OCI-LY7 (cell line): ENCODE results near the gene FPR1. TPM values are rescaled to one million over a fixed set of nuclear protein-coding genes. Genes with fewer than 3 reads are reported as not detected.

Experiments
- BruUV-seq: library from RNA; stranded (reverse); fragments of 400-500 nt; replicated peaks from 2 replicates; lab custom pipeline; 2021; lab: Mats Ljungman, UMichigan
- CTCF ChIA-PET: fragments of 300-600 bp; sonication (Branson Sonifier 250); formaldehyde crosslinking; loops from one replicate; lab custom pipeline; 2022; ENCODE audit warnings: antibody characterized with exemption; ENCODE audit not compliant: unreplicated experiment; lab: Charles Lee
- POLR2A ChIA-PET: fragments of 300-600 bp; sonication (Branson Sonifier 250); formaldehyde crosslinking; loops from one replicate; lab custom pipeline; 2022; ENCODE audit warnings: antibody characterized with exemption; lab: Charles Lee
- DNase-seq: peaks from one replicate; pipeline ENCODE4 v3.0.0-alpha.2; 2015; ENCODE audit warnings: low spot score
- H2AFZ ChIP-seq: fragments of 200-600 bp; sonication (generic), shearing (Covaris generic); 2 replicates; pipeline ENCODE4 v1.6.1; 2014; ENCODE audit warnings: mild to moderate bottlenecking, antibody characterized with exemption, low read length, moderate library complexity
- H3K27ac ChIP-seq: fragments of 200-600 bp; sonication (generic); 2 replicates; pipeline ENCODE4 v1.5.1; 2014; ENCODE audit warnings: mixed run types, low read depth, mild to moderate bottlenecking, moderate library complexity, low read length, inconsistent platforms; ENCODE audit not compliant: poor library complexity, severe bottlenecking
- H3K36me3 ChIP-seq: fragments of 200-600 bp; sonication (generic); 2 replicates; pipeline ENCODE4 v1.6.1; 2014; ENCODE audit warnings: mild to moderate bottlenecking, antibody characterized with exemption, low read length, moderate library complexity, mixed read lengths; ENCODE audit not compliant: insufficient read depth
- H3K4me1 ChIP-seq: fragments of 200-600 bp; sonication (generic); 2 replicates; pipeline ENCODE4 v1.5.1; 2014; ENCODE audit warnings: mild to moderate bottlenecking, low read length; ENCODE audit not compliant: insufficient read depth, poor library complexity, severe bottlenecking
- H3K4me2 ChIP-seq: fragments of 200-600 bp; sonication (generic); 2 replicates; pipeline ENCODE4 v1.6.1; 2014; ENCODE audit warnings: mild to moderate bottlenecking, low read length
- H3K4me3 ChIP-seq: fragments of 200-600 bp; sonication (generic); 2 replicates; pipeline ENCODE4 v1.5.1; 2014; ENCODE audit warnings: mild to moderate bottlenecking, low read depth, low read length; ENCODE audit not compliant: poor library complexity, severe bottlenecking
- H3K79me2 ChIP-seq: fragments of 200-600 bp; sonication (generic); 2 replicates; pipeline ENCODE4 v1.6.1; 2016; ENCODE audit warnings: low read depth, mild to moderate bottlenecking, low read length, moderate library complexity, mixed read lengths; ENCODE audit not compliant: insufficient read depth
- H3K9me2 ChIP-seq: fragments of 200-600 bp; sonication (generic); 2 replicates; pipeline ENCODE4 v1.6.1; 2016; ENCODE audit warnings: mild to moderate bottlenecking, low read length, mixed read lengths; ENCODE audit not compliant: insufficient read depth
- H3K9me3 ChIP-seq: fragments of 200-600 bp; sonication (generic); 2 replicates; pipeline ENCODE4 v1.6.1; 2014; ENCODE audit warnings: mild to moderate bottlenecking, mixed run types, low read length, mixed read lengths
- H4K20me1 ChIP-seq: fragments of 200-600 bp; sonication (generic); 2 replicates; pipeline ENCODE4 v1.6.1; 2014; ENCODE audit warnings: mild to moderate bottlenecking, antibody characterized with exemption, low read length, moderate library complexity, mixed read lengths; ENCODE audit not compliant: insufficient read depth
- CTCF ChIP-seq: fragments of 200-600 bp; sonication (generic); conservative IDR thresholded peaks from 2 replicates; pipeline ENCODE4 v1.5.1; 2014; ENCODE audit warnings: mild to moderate bottlenecking, antibody characterized with exemption, low read length, moderate library complexity, mixed read lengths
- EZH2phosphoT487 ChIP-seq: fragments of 200-600 bp; sonication (generic); IDR thresholded peaks from 2 replicates; pipeline ENCODE4 v1.6.1; 2018; ENCODE audit warnings: low read depth, borderline replicate concordance, mild to moderate bottlenecking, mixed run types, antibody characterized with exemption, low read length, moderate library complexity, mixed read lengths
- intact Hi-C: fragments of 100-400 bp; cut with micrococcal nuclease; formaldehyde crosslinking; loops from one replicate; pipeline ENCODE4 v1.10.0; 2022; ENCODE audit not compliant: unreplicated experiment
- total RNA-seq, 2 experiments: library from RNA; depleted of rRNA in 1 of 2; stranded (reverse); fragments of >200 nt in 1 of 2; shearing (Covaris generic) in 1 of 2; gene quantifications; 2 replicates each; pipeline ENCODE4 v1.2.3, GENCODE V29; 2014 to 2022

The FPR1 gene
- total RNA-seq, 2 experiments from 2014 or later = not detected

- H2AFZ ChIP-seq = no peak overlapping the region
- intact Hi-C loops = no loop called here
- no peak overlapping the region for H3K27ac ChIP-seq
- CTCF ChIA-PET = no interaction called here
- no peaks in the 10 kb centered on the region for H3K9me3 ChIP-seq
- H3K4me3 ChIP-seq = no peak overlapping the region
- H3K79me2 ChIP-seq = no peaks in the 10 kb centered on the region
- POLR2A ChIA-PET = interaction anchor here (0.6 kb wide), 2 partner anchors 12 to 568 kb away, joined by 3 read pairs; no protein-coding TSS in a partner anchor
- peaks cover 14% of the 10 kb centered on the region for H3K4me1 ChIP-seq
- DNase-seq = no peak
- BruUV-seq = no TSS peak
- TF ChIP-seq EZH2phosphoT487 = no peak
- no peak for TF ChIP-seq CTCF
- no peaks in the 10 kb centered on the region for H3K9me2 ChIP-seq
- no peak overlapping the region for H3K4me2 ChIP-seq
- no peaks in the 10 kb centered on the region for H4K20me1 ChIP-seq
- H3K36me3 ChIP-seq = no peaks in the 10 kb centered on the region
Measured at GRCh38 chr19:51726049-51726448, 25.6 kb downstream of the FPR1 start.

DNA sequence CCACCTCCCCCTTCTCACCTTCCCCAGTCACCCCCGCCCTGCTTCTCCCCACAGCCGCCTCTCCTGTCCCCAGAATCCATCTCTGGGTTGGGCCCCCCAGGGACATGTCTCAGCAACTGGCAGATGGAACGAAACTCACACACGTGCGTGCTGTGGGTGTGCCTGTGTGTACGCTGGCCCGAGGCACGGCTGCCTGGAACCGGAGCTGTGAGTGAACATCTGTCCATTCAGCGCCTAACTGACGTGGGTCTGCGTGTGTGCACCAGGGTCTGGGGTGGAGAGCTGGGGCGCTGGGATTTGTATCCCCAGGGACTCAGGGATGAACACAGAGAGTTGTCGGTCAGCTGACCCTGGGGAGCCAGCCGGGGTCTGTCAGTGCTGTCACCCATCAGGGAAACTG, 27.1 kb downstream of the FPR1 start:
- Histone ChIP-seq H3K4me3 (no peak overlapping the region), H3K4me1 (peaks cover 14% of the 10 kb centered on the region)

More for the DNA sequence above, 27.1 kb downstream of the FPR1 start:
- Histone ChIP-seq H3K4me2 (no peak overlapping the region), H2AFZ (no peak overlapping the region), H3K36me3 (no peaks in the 10 kb centered on the region), H4K20me1 (no peaks in the 10 kb centered on the region), H3K9me3 (no peaks in the 10 kb centered on the region), H3K9me2 (no peaks in the 10 kb centered on the region), H3K27ac (no peak overlapping the region), H3K79me2 (no peaks in the 10 kb centered on the region)
- intact Hi-C loops = no loop called here
- ChIA-PET CTCF (no interaction called here), POLR2A (no interaction called here)
- no peak for DNase-seq
- no TSS peak for BruUV-seq
- TF ChIP-seq CTCF (no peak), EZH2phosphoT487 (no peak)
